MCF 10A (cell line): Measurements from ENCODE around the gene PDZD7. TPM values are rescaled to one million over a fixed set of nuclear protein-coding genes. Genes with fewer than 3 reads are reported as not detected.
A peak's percentile ranks its signal among the peaks of the same experiment; 100 is the strongest.

Experiments
- BruUV-seq: library from RNA; stranded (reverse); fragments of 400-500 nt; replicated peaks from 2 replicates; lab custom pipeline; 2021; lab: Mats Ljungman, UMichigan
- CTCF ChIA-PET: fragments of 300-600 bp; sonication (Branson Sonifier 250); formaldehyde crosslinking; extraction: SDS; loops from one replicate; lab custom pipeline; 2021; ENCODE audit warnings: antibody characterized with exemption, inconsistent platforms; lab: Yijun Ruan, JAX
- POLR2A ChIA-PET: fragments of 300-600, 350-650 bp; sonication (Branson Sonifier 250); formaldehyde crosslinking; extraction: SDS; loops from one replicate; lab custom pipeline; 2020; ENCODE audit warnings: antibody characterized with exemption, inconsistent platforms; lab: Yijun Ruan, JAX
- DNase-seq: peaks from one replicate; pipeline ENCODE4 v3.0.0-alpha.2; 2018; ENCODE audit not compliant: unreplicated experiment
- H3K27ac Mint-ChIP-seq: one replicate; pipeline ENCODE4 v1.8.0; 2022; ENCODE audit warnings: mild to moderate bottlenecking, low read depth, mixed read lengths; ENCODE audit not compliant: unreplicated experiment
- H3K27me3 Mint-ChIP-seq: one replicate; pipeline ENCODE4 v1.8.0; 2022; ENCODE audit warnings: mixed read lengths; ENCODE audit not compliant: insufficient read depth, unreplicated experiment
- H3K36me3 Mint-ChIP-seq: one replicate; pipeline ENCODE4 v1.8.0; 2022; ENCODE audit warnings: mild to moderate bottlenecking, moderate library complexity, mixed read lengths; ENCODE audit not compliant: insufficient read depth, unreplicated experiment
- H3K4me1 Mint-ChIP-seq: one replicate; pipeline ENCODE4 v1.8.0; 2022; ENCODE audit warnings: mixed read lengths; ENCODE audit not compliant: insufficient read depth, unreplicated experiment
- H3K4me3 Mint-ChIP-seq: one replicate; pipeline ENCODE4 v1.8.0; 2022; ENCODE audit warnings: mild to moderate bottlenecking, moderate library complexity, mixed read lengths; ENCODE audit not compliant: unreplicated experiment
- H3K9me3 Mint-ChIP-seq: one replicate; pipeline ENCODE4 v1.8.0; 2022; ENCODE audit warnings: mixed read lengths; ENCODE audit not compliant: unreplicated experiment
- intact Hi-C: fragments of 100-400 bp; cut with micrococcal nuclease; formaldehyde crosslinking; loops from 2 replicates; pipeline ENCODE4 v1.14.1; 2022
- total RNA-seq: library from RNA; stranded (reverse); gene quantifications from 2 replicates; pipeline ENCODE4 v1.2.3, GENCODE V29; 2022
- TF ChIP-seq, protein P1 (sequence below): fragments of 200-600 bp; IDR thresholded peaks from one replicate; pipeline ENCODE4 v1.8.0; 2022; ENCODE audit warnings: antibody characterized with exemption, mild to moderate bottlenecking; ENCODE audit not compliant: unreplicated experiment

The PDZD7 gene
- total RNA-seq, 1 experiment from 2014 or later: 0.58 TPM

DNA sequence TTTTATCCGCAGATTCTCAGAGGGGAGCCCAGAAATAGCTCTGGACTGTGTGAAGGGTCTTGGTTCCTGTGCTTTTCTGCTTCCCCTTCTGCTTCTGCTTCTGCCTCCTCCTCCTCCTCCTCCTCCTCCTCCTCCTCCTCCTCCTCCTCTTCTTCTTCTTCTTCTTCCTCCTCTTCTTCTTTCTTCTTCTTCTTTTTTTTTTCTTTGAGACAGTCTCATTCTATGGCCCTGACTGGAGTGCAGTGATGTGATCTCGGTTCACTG lies 11.6 kb downstream of the PDZD7 start:
- no peaks in the 10 kb centered on the region for H3K27me3 Mint-ChIP-seq
- intact Hi-C loops: loop anchor here (1.0 kb wide), 1 partner anchor 48 kb away; no protein-coding TSS in a partner anchor

DNA sequence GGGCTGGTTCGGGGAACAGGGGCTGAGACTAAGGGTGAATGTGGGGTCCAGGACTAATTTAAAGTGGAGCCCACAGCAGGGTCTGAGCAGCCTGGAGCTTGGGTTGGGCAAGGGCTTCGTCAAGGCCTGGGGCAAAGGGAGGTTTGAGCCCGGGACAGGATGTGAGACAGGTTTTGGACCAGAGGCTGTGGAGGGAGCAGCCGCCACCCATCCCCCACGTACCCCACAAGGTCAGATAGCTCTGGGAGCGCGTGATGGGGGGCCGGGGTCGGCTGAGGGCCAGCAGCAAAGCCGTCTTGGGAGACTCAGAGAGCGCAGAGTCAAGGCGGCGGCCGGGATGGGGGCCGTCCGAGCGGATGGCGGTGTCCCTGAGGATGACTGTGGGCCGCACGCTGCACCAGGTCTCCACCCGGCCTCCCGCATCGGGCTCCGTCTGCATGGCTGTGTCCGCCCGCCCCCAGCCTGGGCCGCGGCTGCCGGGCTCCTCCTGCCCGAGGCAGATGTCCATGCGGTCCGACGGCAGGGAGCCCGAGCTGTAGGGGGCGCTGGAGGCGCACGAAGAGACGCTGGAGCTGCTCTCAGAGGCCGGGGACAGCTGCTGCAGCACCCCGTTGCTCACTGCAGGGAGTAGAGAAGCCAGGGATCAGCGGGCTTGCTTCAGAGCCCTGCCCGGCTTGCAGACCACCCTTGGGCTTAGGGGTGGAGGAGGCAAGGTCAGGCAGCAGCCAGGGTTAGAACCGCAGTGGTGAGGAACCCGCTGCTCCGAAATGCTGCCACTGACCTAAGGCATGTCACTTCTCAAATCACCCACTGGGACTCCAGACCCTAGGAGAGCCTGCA lies 12.1 kb downstream of the PDZD7 start:
- Mint-ChIP-seq H3K4me1 (peaks cover 20% of the 10 kb centered on the region), H3K9me3 (no peaks in the 10 kb centered on the region), H3K4me3 (no peak overlapping the region), H3K36me3 (no peaks in the 10 kb centered on the region), H3K27me3 (no peaks in the 10 kb centered on the region), H3K27ac (peak overlapping the region; percentile 85)
- TF ChIP-seq, protein P1, sequence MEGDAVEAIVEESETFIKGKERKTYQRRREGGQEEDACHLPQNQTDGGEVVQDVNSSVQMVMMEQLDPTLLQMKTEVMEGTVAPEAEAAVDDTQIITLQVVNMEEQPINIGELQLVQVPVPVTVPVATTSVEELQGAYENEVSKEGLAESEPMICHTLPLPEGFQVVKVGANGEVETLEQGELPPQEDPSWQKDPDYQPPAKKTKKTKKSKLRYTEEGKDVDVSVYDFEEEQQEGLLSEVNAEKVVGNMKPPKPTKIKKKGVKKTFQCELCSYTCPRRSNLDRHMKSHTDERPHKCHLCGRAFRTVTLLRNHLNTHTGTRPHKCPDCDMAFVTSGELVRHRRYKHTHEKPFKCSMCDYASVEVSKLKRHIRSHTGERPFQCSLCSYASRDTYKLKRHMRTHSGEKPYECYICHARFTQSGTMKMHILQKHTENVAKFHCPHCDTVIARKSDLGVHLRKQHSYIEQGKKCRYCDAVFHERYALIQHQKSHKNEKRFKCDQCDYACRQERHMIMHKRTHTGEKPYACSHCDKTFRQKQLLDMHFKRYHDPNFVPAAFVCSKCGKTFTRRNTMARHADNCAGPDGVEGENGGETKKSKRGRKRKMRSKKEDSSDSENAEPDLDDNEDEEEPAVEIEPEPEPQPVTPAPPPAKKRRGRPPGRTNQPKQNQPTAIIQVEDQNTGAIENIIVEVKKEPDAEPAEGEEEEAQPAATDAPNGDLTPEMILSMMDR: peak; percentile 76
- BruUV-seq: no TSS peak
- ChIA-PET POLR2A (interaction anchor here (0.7 to 1.4 kb wide), 5 partner anchors 10 to 17 kb away, joined by 3 to 5 read pairs (median 3); partner anchors contain the start of genes PDZD7 and SFXN3), CTCF (interaction anchor here (0.6 to 7.0 kb wide), 11 partner anchors 10 to 101 kb away, joined by 3 to 199 read pairs (median 3); partner anchors contain the start of gene LZTS2)
- peak; percentile 71 for DNase-seq
- intact Hi-C loops: loop anchor here (1.0 kb wide), 1 partner anchor 48 kb away; no protein-coding TSS in a partner anchor

More for the DNA sequence above, 11.6 kb downstream of the PDZD7 start:
- TF ChIP-seq, protein P1: no peak
- ChIA-PET CTCF (interaction anchor here (0.6 to 7.0 kb wide), 7 partner anchors 8 to 101 kb away, joined by 3 to 199 read pairs (median 3); partner anchors contain the start of gene LZTS2), POLR2A (interaction anchor here (0.9 to 1.4 kb wide), 4 partner anchors 9 to 16 kb away, joined by 3 to 5 read pairs (median 4); partner anchors contain the start of genes PDZD7 and SFXN3)
- Mint-ChIP-seq H3K9me3 (no peaks in the 10 kb centered on the region), H3K36me3 (no peaks in the 10 kb centered on the region), H3K4me1 (peaks cover 16% of the 10 kb centered on the region), H3K27ac (peak overlapping the region; percentile 85), H3K4me3 (no peak overlapping the region)
- no TSS peak for BruUV-seq
- no peak for DNase-seq

DNA sequence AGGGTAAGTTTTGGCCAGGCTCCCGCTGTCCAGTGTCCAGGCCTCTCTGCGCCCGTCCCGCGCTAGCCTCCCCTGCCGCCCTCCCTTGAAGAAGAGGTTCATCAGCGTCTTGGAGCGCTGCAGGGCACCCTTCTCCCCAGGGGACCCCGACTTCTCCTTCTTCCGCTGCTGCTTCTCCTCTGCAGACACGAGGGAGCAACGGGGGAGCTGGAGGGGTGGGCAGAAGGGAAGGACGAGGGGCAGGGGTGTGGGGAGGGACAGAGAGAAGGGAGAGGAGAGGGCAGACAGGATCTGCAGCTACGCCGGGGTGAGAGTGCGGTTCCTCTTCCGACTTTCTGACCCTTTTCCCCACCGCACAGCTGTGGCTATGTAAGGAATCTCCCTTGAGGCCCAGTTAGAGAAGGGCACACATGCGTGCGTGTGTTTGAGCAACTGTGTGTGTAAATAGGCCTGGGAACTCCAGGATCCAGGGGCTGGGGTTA lies 12.8 kb downstream of the PDZD7 start:
- CTCF ChIA-PET: interaction anchor here (0.7 to 7.0 kb wide), 9 partner anchors 10 to 77 kb away, joined by 3 to 199 read pairs (median 3); partner anchors contain the start of gene LZTS2
- H3K4me1 Mint-ChIP-seq: peaks cover 24% of the 10 kb centered on the region
- no peak overlapping the region for H3K4me3 Mint-ChIP-seq
- POLR2A ChIA-PET: interaction anchor here (1.2 to 2.1 kb wide), 2 partner anchors 14 to 19 kb away, joined by 3 to 8 read pairs; partner anchors contain the start of gene LZTS2
- H3K27ac Mint-ChIP-seq: peak overlapping the region; percentile 27
- no peak for DNase-seq
- H3K27me3 Mint-ChIP-seq: no peaks in the 10 kb centered on the region
- TF ChIP-seq, protein P1: no peak
- intact Hi-C loops: no loop called here
- H3K9me3 Mint-ChIP-seq: no peaks in the 10 kb centered on the region
- no TSS peak for BruUV-seq
- H3K36me3 Mint-ChIP-seq: no peaks in the 10 kb centered on the region

DNA sequence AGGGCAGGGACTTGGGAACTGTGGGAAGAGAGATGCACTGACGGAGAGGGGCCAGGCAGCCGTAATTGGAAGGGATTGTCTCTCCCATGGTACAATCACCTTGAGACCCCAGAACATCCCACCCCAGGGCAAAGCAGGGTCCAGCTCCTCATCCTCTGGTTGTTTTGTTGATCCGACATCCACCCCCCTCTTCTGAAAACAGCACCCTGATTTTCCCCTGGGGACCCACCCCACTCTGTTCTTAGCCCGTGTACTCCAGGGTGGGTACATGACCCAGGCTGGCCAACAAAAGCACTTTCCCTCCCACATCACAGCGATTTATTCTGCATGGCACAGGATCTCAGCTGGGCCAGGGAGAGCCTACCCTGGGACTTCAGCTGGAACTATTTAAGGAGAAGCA lies 14.1 kb downstream of the PDZD7 start:
- BruUV-seq: no TSS peak
- DNase-seq: no peak
- TF ChIP-seq, protein P1: no peak
- no peak overlapping the region for H3K4me3 Mint-ChIP-seq
- peak overlapping the region; percentile 18 for H3K27ac Mint-ChIP-seq
- H3K27me3 Mint-ChIP-seq: no peaks in the 10 kb centered on the region
- H3K4me1 Mint-ChIP-seq: peaks cover 30% of the 10 kb centered on the region
- no peaks in the 10 kb centered on the region for H3K36me3 Mint-ChIP-seq
- CTCF ChIA-PET: interaction anchor here (0.6 to 7.0 kb wide), 8 partner anchors 11 to 1034 kb away, joined by 3 to 199 read pairs (median 22); partner anchors contain the start of genes LZTS2, PDZD7 and SFXN3
- POLR2A ChIA-PET: interaction anchor here (1.0 to 2.1 kb wide), 2 partner anchors 15 to 17 kb away, joined by 5 to 8 read pairs; partner anchors contain the start of gene LZTS2
- intact Hi-C loops: no loop called here
- no peaks in the 10 kb centered on the region for H3K9me3 Mint-ChIP-seq
